GM10248 (cell line): ENCODE data around the gene NEU4.
A peak's percentile ranks its signal among the peaks of the same experiment; 100 is the strongest.
"Not testable (repeated sequence)": the region's sequence is repeated elsewhere in the genome, so short reads cannot be mapped to it uniquely, and the experiment has no call there.

ENCODE experiments used
- CTCF ChIA-PET: fragments of 300-600 bp; sonication (Branson Sonifier 250); formaldehyde crosslinking; extraction: SDS; loops from one replicate; lab custom pipeline; 2021; ENCODE audit warnings: antibody characterized with exemption; lab: Yijun Ruan, JAX
- POLR2A ChIA-PET: fragments of 350-650 bp; sonication (Branson Sonifier 250); formaldehyde crosslinking; extraction: SDS; loops from one replicate; lab custom pipeline; 2020; ENCODE audit warnings: antibody characterized with exemption; lab: Yijun Ruan, JAX
- DNase-seq: peaks from one replicate; pipeline ENCODE4 v3.0.0; 2012; ENCODE audit errors: extremely low spot score
- CTCF ChIP-seq: IDR thresholded peaks from 2 replicates; pipeline ENCODE4 v1.5.1; 2012; ENCODE audit warnings: mild to moderate bottlenecking, low read depth; ENCODE audit errors: extremely low read depth, missing control alignments, control extremely low read depth

The NEU4 gene

GRCh38 chr2:241820625-241821384 lies 11.8 kb downstream of the NEU4 start:
- ChIA-PET CTCF (interaction anchor here (1.1 kb wide), 1 partner anchor 14 kb away, joined by 4 read pairs; no protein-coding TSS in a partner anchor), POLR2A (no interaction called here)
- DNase-seq = peak; percentile 13
- TF ChIP-seq CTCF = no peak

GRCh38 chr2:241821460-241822263 lies 12.7 kb downstream of the NEU4 start:
- DNase-seq = peak; percentile 19
- ChIA-PET CTCF (interaction anchor here (1.0 kb wide), 1 partner anchor 17 kb away, joined by 3 read pairs; no protein-coding TSS in a partner anchor), POLR2A (no interaction called here)
- TF ChIP-seq CTCF = no peak

- TF ChIP-seq CTCF = no peak
- CTCF ChIA-PET = interaction anchor here (1.0 kb wide), 1 partner anchor 16 kb away, joined by 3 read pairs; no protein-coding TSS in a partner anchor
- POLR2A ChIA-PET = no interaction called here
- peak; percentile 22 for DNase-seq
These were observed 13.3 kb downstream of the NEU4 start for GRCh38 chr2:241822264-241822623.

- CTCF ChIA-PET, POLR2A ChIA-PET: not testable (repeated sequence)
- peak; percentile 14 for DNase-seq
These were observed 14.8 kb downstream of the NEU4 start for GRCh38 chr2:241823531-241824437.

GRCh38 chr2:241827394-241827793 lies 18.4 kb downstream of the NEU4 start:
- ChIA-PET CTCF (interaction anchor here (1.5 kb wide), 1 partner anchor 48 kb away, joined by 3 read pairs; no protein-coding TSS in a partner anchor), POLR2A (no interaction called here)
- no peak for TF ChIP-seq CTCF
- no peak for DNase-seq

- no peak for TF ChIP-seq CTCF
- DNase-seq = no peak
- POLR2A ChIA-PET = no interaction called here
- CTCF ChIA-PET = interaction anchor here (0.6 kb wide), 1 partner anchor 8 kb away, joined by 3 read pairs; no protein-coding TSS in a partner anchor
These were observed 24.2 kb downstream of the NEU4 start for GRCh38 chr2:241833101-241833663.

GRCh38 chr2:241833756-241834526 lies 24.9 kb downstream of the NEU4 start:
- CTCF ChIA-PET = interaction anchor here (1.0 to 1.3 kb wide), 2 partner anchors 20 to 44 kb away, joined by 3 read pairs; no protein-coding TSS in a partner anchor
- DNase-seq, POLR2A ChIA-PET: not testable (repeated sequence)
